Measurements from ENCODE around the gene SLC44A2. TPM values are rescaled to one million over a fixed set of nuclear protein-coding genes. Genes with fewer than 3 reads are reported as not detected.

The SLC44A2 gene
- total RNA-seq, 2 experiments from 2014 or later: 151 to 168 TPM

- H3K36me3 Mint-ChIP-seq (ENCODE audit: low read depth): peaks cover 94% of the 10 kb centered on the region
- DNase-seq (no peak), ATAC-seq (ENCODE audit: poor library complexity) (no peak)
- POLR2A ChIA-PET: no interaction called here
- CTCF ChIA-PET: interaction anchor here (1.2 kb wide), 1 partner anchor 34 kb away, joined by 4 read pairs; no protein-coding TSS in a partner anchor
- H3K27ac ChIP-seq (ENCODE audit: low read depth in 1 of 2, low read length in 2 of 2): no peak overlapping the region
- H3K4me1 Mint-ChIP-seq (ENCODE audit: low read depth): no peaks in the 10 kb centered on the region
- no peaks in the 10 kb centered on the region for H3K27me3 ChIP-seq (ENCODE audit: control insufficient read depth in 1 of 2, insufficient read depth in 2 of 2, low read length in 2 of 2)
- H3K9me3 ChIP-seq (ENCODE audit: control insufficient read depth in 1 of 2, insufficient read depth in 1 of 2, low read length in 2 of 2): no peaks in the 10 kb centered on the region
- H3K4me3 ChIP-seq (ENCODE audit: low read length): no peak overlapping the region
- TF ChIP-seq, protein P1, sequence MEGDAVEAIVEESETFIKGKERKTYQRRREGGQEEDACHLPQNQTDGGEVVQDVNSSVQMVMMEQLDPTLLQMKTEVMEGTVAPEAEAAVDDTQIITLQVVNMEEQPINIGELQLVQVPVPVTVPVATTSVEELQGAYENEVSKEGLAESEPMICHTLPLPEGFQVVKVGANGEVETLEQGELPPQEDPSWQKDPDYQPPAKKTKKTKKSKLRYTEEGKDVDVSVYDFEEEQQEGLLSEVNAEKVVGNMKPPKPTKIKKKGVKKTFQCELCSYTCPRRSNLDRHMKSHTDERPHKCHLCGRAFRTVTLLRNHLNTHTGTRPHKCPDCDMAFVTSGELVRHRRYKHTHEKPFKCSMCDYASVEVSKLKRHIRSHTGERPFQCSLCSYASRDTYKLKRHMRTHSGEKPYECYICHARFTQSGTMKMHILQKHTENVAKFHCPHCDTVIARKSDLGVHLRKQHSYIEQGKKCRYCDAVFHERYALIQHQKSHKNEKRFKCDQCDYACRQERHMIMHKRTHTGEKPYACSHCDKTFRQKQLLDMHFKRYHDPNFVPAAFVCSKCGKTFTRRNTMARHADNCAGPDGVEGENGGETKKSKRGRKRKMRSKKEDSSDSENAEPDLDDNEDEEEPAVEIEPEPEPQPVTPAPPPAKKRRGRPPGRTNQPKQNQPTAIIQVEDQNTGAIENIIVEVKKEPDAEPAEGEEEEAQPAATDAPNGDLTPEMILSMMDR (IDR thresholded peaks at IDR 0.05): no peak
- no peaks in the 10 kb centered on the region for H3K27me3 Mint-ChIP-seq
- no peaks in the 10 kb centered on the region for H3K9me3 Mint-ChIP-seq
- no peaks in the 10 kb centered on the region for H3K4me1 ChIP-seq (ENCODE audit: insufficient read depth, low read length)
- intact Hi-C loops (cut with DNase I, micrococcal nuclease): no loop called here
- H3K36me3 ChIP-seq (ENCODE audit: insufficient read depth, low read length): peaks cover 86% of the 10 kb centered on the region
- no peak overlapping the region for H3K4me3 Mint-ChIP-seq
- no peak overlapping the region for H3K27ac Mint-ChIP-seq
Measured at GRCh38 chr19:10678813-10679212, 53.5 kb downstream of the SLC44A2 start.

DNA sequence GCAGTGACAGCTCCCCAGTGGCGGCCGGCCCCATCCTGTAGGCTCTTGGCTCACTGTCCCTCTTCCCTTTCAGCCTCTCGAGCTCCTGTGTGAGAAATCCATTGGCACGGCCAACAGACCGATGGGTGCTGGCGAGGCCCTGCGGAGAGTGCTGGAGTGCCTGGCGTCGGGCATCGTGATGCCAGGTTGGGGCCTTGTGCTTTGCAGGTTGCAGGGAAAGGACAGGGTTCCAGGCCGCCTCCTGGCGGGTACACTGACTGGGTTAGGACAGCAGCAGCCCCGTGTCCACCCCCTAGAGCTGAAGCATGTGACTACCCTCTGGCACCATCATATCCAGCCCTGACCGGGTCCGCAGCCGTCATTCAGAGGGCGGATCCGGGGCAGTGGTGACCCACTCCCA, 54.4 kb downstream of the SLC44A2 start:
- Mint-ChIP-seq H3K4me1 (ENCODE audit: low read depth) (no peaks in the 10 kb centered on the region), H3K4me3 (no peak overlapping the region), H3K27ac (no peak overlapping the region), H3K27me3 (no peaks in the 10 kb centered on the region), H3K36me3 (ENCODE audit: low read depth) (peaks cover 97% of the 10 kb centered on the region), H3K9me3 (no peaks in the 10 kb centered on the region)
- DNase-seq (no peak), ATAC-seq (ENCODE audit: poor library complexity) (no peak)
- no peaks in the 10 kb centered on the region for H3K4me1 ChIP-seq (ENCODE audit: insufficient read depth, low read length)
- H3K27me3 ChIP-seq (ENCODE audit: control insufficient read depth in 1 of 2, insufficient read depth in 2 of 2, low read length in 2 of 2): no peaks in the 10 kb centered on the region
- CTCF ChIA-PET: no interaction called here
- intact Hi-C loops (cut with DNase I, micrococcal nuclease): no loop called here
- POLR2A ChIA-PET: no interaction called here
- H3K27ac ChIP-seq (ENCODE audit: low read depth in 1 of 2, low read length in 2 of 2): no peak overlapping the region
- H3K9me3 ChIP-seq (ENCODE audit: control insufficient read depth in 1 of 2, insufficient read depth in 1 of 2, low read length in 2 of 2): no peaks in the 10 kb centered on the region
- peaks cover 91% of the 10 kb centered on the region for H3K36me3 ChIP-seq (ENCODE audit: insufficient read depth, low read length)
- H3K4me3 ChIP-seq (ENCODE audit: low read length): no peak overlapping the region
- TF ChIP-seq, protein P1 (IDR thresholded peaks at IDR 0.05): no peak

GRCh38 chr19:10680545-10681135, 55.3 kb downstream of the SLC44A2 start:
- Mint-ChIP-seq H3K4me1 (ENCODE audit: low read depth) (no peaks in the 10 kb centered on the region), H3K27me3 (no peaks in the 10 kb centered on the region), H3K9me3 (no peaks in the 10 kb centered on the region), H3K4me3 (no peak overlapping the region), H3K27ac (peak overlapping the region; percentile 42), H3K36me3 (ENCODE audit: low read depth) (peaks cover 97% of the 10 kb centered on the region)
- intact Hi-C loops (cut with DNase I, micrococcal nuclease): no loop called here
- ChIA-PET CTCF (no interaction called here), POLR2A (no interaction called here)
- TF ChIP-seq, protein P1 (IDR thresholded peaks at IDR 0.05): no peak
- Histone ChIP-seq H3K9me3 (ENCODE audit: control insufficient read depth in 1 of 2, insufficient read depth in 1 of 2, low read length in 2 of 2) (no peaks in the 10 kb centered on the region), H3K27me3 (ENCODE audit: control insufficient read depth in 1 of 2, insufficient read depth in 2 of 2, low read length in 2 of 2) (no peaks in the 10 kb centered on the region), H3K27ac (ENCODE audit: low read depth in 1 of 2, low read length in 2 of 2) (no peak overlapping the region), H3K36me3 (ENCODE audit: insufficient read depth, low read length) (peaks cover 94% of the 10 kb centered on the region), H3K4me1 (ENCODE audit: insufficient read depth, low read length) (no peaks in the 10 kb centered on the region), H3K4me3 (ENCODE audit: low read length) (no peak overlapping the region)
- no peak for ATAC-seq (ENCODE audit: poor library complexity)
- DNase-seq: no peak

Data from CD4-positive, alpha-beta T cell (primary cell).